ENCODE results near the gene CD300C.
"Not testable (repeated sequence)": the region's sequence is repeated elsewhere in the genome, so short reads cannot be mapped to it uniquely, and the experiment has no call there.

CD300C gene

DNA sequence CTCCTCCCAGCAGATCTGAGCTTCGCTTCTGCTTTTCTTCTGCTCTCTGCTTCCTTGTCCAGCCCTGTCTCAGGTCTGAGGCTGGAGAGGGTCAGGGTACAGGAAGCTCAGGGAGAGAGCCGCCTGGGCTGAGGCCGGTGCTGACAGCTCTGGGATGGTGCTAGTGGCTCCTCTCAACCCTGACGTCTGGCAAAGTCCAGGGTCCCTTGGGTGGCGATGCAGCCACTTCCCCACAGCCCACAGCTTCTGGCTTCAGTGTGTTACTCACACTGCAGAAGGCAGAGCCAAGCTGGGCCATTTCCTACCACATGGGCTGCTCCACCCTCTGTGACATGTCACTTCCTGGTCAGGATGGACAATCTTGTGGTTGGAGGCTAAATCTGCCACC lies at the start of gene CD300C:
Gene CD300C, minus strand, starts transcription at position 273 of the 388 bp plus-strand sequence. CDS start 333 bp downstream, outside the sequence.
- DNase-seq: peak; percentile 75

DNA sequence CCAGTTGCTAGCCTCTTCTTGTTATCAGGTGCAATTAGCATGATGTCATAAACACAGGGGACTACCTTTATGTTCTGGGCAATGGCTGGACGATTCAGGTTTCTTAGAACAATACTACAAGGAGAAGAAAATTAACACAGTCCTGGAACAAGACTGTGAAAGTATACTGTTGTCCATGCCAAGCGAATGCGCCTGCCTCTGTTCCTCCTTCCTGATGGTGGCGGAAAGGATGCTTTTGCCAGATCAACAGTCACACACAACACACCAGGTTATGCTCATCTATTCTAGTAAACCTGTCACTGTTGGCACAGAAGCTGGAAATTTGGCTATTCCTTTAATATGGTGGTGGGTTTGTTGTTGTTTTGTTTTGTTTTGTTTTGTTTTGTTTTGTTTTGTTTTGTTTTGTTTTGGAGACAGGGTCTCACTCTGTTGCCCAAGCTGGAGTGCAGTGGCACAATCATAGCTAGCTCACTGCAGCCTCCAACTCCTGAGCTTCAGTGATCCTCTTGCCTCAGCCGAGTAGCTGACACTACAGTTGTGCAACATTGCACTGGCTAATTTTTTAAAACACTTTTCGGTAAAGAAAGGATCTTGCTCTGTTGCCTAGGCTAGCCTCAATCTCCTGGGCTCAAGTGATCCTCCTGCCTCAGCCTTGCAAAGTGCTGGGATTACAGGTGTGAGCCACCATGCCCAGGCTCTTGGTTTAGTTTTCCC lies 49.3 kb upstream of the CD300C start:
- DNase-seq: no peak

DNA sequence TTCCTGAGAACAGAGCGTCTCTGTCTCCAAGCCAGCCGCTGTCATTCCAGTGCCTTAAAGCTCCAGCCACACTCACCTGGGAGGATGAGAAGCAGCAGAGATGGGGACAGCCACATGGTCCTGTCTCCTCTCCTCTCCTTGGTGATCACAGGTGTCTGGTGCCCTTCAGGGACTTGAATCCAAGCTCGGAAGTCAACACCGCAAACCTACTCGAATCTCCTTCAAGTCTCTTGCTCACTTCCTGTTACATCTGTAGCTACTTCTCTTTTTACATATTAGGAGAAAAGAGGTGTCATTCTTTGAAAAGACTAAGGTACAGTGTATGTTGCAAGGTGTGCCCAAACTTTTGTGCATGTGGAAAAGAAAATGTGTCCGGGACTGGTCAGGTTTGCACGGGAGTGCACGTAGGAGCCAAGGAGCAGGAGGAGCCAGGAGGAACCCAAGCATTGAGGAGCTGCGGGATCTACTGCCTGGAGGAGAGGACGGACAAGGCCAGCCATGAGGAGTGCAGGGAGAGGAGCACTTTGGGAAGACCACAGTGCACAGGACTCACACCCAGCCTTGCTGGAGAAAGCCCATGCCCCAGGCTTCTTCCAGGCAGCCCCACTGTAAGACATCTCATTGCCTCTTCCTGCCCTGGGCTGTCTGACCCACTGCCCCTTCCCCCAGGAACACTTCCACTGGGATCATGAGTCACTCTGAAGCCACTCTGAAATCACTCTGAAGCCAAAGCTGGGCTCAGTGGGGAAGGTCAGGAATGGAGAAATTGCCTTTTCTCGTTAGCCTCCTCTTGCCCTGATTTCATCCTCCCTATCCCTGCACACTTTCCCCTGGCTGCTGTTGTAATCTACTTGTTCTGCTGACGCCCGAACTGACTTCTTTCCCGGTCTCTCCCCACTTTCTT lies 46.4 kb upstream of the CD300C start, which contains the start of gene CD300LD:
Gene CD300LD, minus strand, starts transcription at position 197 of the 904 bp plus-strand sequence. Its CDS starts 81 bp downstream, at position 116.
- DNase-seq: no peak

DNA sequence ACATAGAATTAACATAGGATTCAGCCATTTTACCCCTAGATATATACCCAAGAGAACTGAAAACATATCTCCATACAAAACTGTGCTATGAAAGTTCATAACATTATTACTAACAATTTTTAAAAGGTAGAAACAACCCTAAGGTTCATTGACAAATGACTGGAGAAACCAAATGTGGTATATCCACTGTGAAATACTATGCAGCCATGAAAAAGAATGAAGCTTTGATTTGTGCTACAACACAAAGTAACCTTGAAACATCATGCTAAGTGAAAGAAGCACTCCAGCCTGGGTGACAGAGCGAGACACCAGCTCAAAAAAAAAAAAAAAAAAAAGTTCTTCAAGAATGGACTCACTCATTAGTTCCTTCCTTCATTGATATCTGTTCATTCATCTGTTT lies 45.6 kb upstream of the CD300C start:
- DNase-seq: no peak

DNA sequence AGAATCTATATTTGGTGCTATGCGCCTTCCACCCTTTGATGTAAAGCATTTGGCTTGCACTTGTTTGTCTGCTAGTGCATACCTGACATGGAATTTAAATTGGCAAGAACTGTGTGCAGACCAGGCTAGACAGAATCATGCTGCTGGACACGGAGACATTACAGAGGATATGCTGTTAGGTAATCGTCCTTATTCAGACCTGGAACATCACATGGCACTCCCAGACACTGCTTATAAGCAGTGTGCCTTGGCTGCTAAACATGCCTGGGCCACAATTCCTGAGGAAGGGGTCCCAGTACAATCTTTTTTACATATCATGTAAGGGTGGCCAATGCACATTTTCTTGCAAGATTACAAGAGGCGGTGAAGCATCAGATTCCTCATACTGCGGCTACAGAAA lies 39.8 kb upstream of the CD300C start:
- no peak for DNase-seq

DNA sequence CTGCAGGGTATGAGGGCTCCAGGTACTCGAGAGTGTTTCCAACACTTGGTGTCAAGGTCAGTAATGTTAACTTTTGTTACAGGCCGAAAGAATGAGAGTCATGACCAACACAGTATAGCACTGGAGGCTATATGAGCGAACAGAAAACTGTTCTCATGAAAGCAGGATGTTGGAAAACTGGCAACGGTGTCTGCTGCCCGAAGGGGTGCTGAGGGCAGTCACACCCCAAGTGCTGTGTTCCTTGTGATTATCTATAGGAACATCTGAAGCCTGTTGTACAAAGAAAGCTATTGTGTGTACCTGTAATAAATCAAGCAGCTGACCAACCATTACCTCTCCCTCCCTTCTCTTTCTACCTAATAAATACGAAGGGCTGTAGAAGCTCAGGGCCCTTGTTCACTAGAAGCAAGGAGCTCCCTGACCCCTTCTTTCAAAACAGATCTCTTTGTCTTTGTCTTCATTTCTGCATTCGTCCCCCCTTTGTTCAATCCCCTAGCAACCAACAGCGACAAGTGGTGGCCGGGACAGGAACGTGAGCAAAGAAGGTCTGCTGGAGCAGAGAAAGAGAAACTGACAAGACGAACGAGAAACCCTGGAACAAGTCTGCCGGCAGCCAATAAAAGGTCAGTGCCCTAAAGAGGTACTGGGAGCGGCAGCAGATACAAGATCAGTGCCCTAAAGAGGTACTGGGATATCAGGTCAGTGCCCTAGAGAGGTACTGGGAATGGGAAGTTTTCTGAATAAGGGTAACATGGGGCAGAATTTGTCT lies 38.6 kb upstream of the CD300C start:
- DNase-seq: no peak

GRCh38 chr17:74582633-74583032 lies 36.7 kb upstream of the CD300C start:
- DNase-seq: no peak

- DNase-seq: no peak
Measured at GRCh38 chr17:74579900-74580299, 34.0 kb upstream of the CD300C start.

- no peak for DNase-seq
Measured at GRCh38 chr17:74578979-74579378, 33.1 kb upstream of the CD300C start.

- DNase-seq: no peak
Measured at GRCh38 chr17:74574489-74575142, 28.7 kb upstream of the CD300C start.

GRCh38 chr17:74573635-74574034 lies 27.7 kb upstream of the CD300C start:
- not testable (repeated sequence) for DNase-seq

DNA sequence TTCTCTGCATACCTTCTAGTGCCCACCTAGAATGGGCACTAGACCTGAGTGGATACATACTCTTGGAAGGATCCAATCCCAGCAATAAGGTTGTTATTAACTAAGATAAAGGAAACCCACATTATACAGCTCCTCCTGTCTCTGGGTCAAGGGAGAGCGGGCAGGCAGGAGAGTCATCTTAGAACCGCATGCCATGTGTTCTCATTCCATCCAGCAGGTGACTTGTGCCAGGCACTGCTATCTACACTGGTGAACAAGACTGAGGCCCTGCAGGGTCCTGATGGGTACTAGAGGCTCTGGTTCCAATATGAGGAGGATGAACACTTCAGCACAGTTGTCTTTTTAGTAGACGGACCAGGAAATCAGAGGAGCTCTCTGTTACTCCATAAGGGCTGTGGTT lies 27.3 kb upstream of the CD300C start:
- no peak for DNase-seq

GRCh38 chr17:74571621-74572270 lies 25.8 kb upstream of the CD300C start:
- no peak for DNase-seq

DNA sequence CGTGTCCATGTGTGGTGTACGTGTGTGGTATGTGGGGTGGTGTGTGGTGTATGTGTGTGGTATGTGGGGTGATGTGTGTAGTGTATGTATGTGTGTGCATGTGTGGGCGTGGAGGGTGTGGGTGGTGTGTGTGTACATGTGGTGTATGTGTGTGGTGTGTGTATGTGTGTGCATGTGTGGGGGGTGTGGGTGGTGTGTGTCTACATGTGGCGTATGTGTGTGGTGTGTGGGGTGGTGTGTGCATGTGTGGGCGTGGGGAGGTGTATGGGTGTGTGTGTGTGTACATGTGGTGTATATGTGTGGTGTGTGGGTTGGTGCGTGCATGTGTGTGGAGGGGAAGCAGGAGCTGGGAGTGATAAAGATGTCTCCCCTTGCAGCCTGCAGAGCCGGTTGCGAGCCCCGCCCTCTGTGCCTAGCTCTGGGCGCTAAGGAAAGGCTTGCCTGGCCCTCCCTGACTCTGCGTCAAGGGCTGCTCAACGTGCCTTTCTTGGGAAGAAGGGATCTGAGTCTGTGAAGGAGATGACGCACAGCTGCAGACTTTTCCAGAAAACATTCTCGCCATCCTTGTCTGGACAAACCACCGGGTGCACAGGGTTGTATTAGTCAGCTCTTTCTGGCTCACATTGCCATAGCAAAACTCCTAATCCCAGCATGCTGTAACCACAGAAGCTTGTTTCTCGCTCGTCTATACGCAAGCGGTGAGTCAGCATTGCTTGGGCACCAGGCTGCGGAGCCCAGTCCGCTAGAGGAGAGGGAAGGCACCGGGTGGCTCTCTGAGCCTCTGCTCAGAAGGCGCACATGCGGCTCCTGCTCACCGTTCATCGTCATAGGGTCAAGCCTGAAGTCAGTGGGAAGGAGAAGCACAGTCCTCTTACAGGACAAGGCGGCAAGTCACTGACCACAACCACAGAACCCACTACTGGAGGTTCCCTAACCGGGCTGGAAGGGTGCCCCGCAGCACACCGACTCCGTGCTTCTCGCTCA lies 23.4 kb upstream of the CD300C start:
- peak; percentile 85 for DNase-seq

DNA sequence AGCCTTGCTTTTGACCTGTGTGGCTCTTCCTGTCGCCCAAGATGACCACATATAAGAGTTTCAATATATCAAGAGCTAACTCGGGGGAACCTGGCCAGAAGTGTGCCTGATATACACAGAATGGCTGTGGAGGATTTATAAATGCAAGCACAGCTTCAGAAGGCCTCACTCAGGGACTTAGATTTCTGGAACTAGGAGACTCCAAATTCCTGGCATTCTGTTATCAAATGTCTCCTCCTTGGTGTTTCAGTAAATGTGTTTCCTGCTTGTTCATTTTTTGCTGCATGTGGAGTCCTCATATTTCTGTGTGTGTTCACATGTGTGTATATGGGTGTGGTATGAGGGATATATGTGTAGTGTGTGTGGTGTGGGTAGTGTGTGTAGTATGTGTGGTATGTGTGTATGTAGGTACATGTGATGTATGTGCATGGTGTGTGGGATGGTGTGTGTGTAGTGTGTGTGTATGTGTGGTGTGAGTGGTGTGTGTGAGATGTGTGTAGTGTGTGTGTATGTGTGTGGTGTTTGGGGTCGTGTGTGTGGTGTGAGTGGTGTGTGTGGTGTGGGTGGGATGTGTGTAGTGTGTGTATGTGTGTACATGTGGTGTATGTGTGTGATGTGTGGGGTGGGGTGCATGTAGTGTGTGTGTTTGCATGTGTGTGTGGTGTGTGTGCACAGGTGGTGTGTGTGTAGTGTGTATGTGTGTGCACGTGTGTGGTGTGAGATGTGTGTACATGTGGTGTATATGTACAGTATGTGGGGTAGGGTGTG lies 22.4 kb upstream of the CD300C start:
- no peak for DNase-seq

DNA sequence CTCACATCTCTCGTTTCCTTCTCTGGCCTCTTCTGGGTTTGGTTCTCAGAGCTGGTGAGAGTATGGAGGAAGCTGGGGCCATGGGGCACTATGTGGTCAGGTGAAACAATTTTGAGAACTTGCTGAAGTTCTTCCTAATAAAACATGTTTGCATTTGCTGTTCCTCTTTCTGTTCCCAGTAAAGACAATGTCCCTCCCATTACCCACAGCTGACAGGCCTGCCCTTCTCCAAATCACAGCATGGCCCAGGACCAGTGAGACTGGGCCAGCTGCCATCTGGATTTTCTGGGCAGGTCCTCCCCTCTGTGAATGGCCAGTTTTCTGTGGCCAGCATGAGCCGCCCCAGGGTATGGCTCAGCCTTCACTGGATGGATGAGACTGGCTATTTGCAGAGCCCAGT lies 21.5 kb upstream of the CD300C start, which contains the start of gene CD300H:
Gene CD300H, minus strand, starts transcription at position 113 of the 400 bp plus-strand sequence.
- peak; percentile 26 for DNase-seq

DNA sequence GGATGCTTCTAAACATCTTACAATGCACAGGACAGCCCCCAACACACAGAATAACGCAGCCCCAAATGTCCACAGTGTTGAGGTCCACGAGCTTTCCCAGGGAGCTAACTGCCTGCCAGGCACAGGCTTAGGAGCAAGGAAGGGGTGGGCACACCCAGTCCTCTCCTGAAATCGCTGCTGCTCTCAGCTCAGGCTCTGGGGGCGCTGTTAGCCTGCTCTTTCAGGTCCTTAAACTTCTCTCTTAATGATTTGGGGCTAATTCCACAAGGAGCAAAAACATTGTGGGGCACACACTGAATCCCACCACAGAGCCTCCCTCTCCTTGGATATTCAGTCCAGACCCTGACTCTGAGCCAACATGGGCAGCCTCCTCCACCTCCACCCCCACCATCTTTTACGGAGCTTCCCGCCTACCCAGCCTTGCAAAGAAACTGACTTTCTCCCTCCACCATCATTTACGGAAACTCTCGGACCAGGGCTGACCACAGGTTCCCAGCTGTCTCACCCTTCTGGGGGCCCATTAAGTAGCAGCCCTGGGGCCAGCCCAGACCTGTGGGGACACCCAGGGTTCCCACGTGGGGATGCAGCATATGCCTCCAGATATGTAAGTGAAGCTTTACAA lies 20.3 kb upstream of the CD300C start:
- DNase-seq: peak; percentile 48

GRCh38 chr17:74565126-74565525 lies 19.2 kb upstream of the CD300C start:
- DNase-seq: no peak

- no peak for DNase-seq
Measured at GRCh38 chr17:74563358-74563757, 17.4 kb upstream of the CD300C start.

Data from CD4-positive, alpha-beta T cell treated with Interleukin-15 for 1 hour (primary cell).